Esophagus mucosa (tissue), 1 donor: ENCODE data around the gene POLL. TPM values are rescaled to one million over a fixed set of nuclear protein-coding genes. Genes with fewer than 3 reads are reported as not detected.
A peak's percentile ranks its signal among the peaks of the same experiment; 100 is the strongest.
"Not testable (repeated sequence)": the region's sequence is repeated elsewhere in the genome, so short reads cannot be mapped to it uniquely, and the experiment has no call there.

ENCODE experiments used
- ATAC-seq: fragments of 200-7000 bp; cut with Tn5 transposase; one replicate; pipeline ENCODE4 v1.9.1; 2020
- total RNA-seq: library from RNA; stranded (reverse); gene quantifications from one replicate; pipeline ENCODE4 v1.2.4, GENCODE V29; 2023
- donor health status: DM: yes; HTN: yes; CAD: no.

POLL gene
- total RNA-seq, 1 donor from 2014 or later: 13.5 TPM

GRCh38 chr10:101611096-101611905 lies 23.2 kb upstream of the POLL start:
- no peak for ATAC-seq

DNA sequence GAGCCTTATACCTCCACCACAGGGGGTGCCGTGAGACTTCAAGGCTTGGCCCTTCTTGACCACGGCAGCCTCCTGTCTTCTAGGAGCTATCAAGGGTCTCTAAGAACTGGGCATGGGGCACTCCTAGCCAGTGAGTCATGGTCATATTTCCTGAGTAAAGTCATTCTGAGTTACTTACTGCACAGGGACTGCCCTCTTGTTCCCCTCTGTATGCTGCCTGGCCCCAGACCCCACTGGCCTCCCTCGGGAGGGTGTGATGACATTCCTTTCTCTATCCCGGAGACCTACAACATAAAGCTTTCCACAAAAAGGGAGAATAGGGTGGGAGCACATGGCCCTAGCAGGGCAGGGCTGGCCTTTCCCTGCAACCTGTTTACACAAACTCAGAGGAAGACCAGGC lies 21.4 kb upstream of the POLL start:
- no peak for ATAC-seq

DNA sequence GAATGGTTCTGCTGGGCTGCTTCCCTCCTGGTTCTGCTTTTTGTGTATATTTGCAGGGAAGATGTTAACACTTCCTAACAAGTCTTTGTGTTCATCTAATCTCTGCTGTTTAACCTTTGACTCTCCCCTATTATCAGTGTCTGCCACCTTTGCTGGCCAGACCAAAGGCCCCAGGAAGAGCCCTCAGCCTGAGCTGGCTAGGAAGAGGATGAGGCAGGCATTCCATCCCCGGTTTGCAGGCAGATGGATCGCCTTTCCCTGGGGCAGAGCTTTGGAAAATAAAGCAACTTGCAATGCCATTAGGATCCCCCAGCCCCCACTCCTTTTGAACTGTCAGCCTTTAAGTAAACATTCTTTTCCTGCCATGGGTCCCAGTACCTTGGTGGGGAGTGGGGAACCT lies 19.1 kb upstream of the POLL start:
- ATAC-seq: no peak

GRCh38 chr10:101602761-101603398 lies 14.8 kb upstream of the POLL start:
- peak; percentile 84 for ATAC-seq

DNA sequence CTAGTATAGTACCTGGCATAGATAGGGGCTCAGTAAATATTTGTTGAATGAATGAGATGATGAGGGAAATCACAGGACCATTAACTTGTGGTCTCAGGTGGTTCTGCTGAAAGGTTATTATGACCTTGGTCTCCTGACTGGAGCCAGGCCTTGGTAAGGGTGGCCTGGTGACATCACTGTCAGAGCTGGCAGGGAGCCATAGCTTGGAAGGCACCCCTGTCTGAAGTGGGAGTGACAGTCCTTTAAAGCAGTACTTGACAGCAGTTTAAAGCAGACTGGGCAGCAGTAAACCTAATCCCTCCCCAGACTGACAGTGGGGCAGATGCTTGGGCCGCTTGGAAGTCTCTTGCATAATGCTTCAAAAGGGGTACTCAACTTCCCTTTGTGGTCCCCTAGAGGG lies 13.5 kb upstream of the POLL start:
- ATAC-seq: no peak

GRCh38 chr10:101597091-101597900 lies 9.2 kb upstream of the POLL start:
- no peak for ATAC-seq

GRCh38 chr10:101595591-101596433 lies 7.8 kb upstream of the POLL start:
- no peak for ATAC-seq

DNA sequence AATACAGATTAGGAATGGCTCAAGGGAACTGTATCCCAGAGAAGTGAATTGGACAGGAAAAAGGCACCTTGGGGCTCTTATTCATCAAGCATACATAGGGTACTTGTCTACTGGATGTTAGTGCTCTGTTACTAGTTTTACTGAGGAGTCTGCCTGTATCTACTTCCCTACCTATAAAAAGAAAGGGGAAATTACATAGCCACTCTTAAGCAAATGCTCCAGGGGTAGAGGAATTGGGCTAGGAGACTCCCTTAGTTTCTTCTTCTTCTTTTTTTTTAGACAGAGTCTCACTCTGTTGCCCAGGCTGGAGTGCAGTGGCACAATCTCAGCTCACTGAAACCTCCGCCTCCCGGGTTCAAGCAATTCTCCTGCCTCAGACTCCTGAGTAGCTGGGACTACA lies 5.3 kb upstream of the POLL start:
- ATAC-seq: not testable (repeated sequence)

- ATAC-seq: no peak
Measured at GRCh38 chr10:101588879-101589278, 822 bp upstream of the POLL start.

DNA sequence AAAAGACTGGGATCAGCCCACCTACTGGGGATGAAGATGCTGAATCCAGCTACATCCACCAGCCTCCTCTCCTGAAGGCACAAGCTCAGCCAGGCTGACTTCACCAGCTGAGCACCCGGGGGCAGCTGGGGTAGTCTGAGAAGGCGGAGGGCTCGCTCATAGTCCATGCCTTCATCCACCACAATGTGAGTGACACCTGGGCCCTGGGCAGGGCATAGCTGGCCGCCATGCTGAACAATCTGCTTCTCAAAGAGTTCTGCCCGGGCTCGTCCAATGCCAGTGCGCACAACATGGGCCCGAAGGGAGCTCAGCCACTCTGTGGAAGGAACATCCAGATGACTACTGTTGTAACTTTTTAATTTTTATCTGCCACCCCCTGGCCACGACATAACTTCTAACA lies 2.2 kb downstream of the POLL start:
- ATAC-seq: no peak

GRCh38 chr10:101580486-101581399 lies 7.3 kb downstream of the POLL start:
- no peak for ATAC-seq

DNA sequence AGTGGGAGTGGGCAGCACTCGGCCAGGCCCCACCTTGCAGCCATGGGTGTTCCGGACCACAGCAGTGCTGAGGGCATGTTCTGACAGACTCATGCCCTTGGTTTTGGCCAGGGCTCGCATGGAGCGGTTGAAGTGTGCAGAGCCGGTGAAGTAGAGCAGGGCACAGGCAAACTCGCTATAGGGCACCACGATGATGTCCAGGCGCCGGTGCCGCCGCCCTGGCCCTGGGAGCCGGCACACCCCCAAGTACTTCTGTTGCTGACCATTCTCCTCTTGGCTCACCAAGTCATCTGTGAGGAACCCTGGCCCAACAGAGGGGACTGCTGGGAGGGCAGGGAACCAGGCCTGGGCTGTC lies 8.6 kb downstream of the POLL start:
- ATAC-seq: no peak

GRCh38 chr10:101578803-101579515 lies 9.1 kb downstream of the POLL start:
- ATAC-seq: no peak

- no peak for ATAC-seq
Measured at GRCh38 chr10:101578192-101578591, 9.9 kb downstream of the POLL start.

DNA sequence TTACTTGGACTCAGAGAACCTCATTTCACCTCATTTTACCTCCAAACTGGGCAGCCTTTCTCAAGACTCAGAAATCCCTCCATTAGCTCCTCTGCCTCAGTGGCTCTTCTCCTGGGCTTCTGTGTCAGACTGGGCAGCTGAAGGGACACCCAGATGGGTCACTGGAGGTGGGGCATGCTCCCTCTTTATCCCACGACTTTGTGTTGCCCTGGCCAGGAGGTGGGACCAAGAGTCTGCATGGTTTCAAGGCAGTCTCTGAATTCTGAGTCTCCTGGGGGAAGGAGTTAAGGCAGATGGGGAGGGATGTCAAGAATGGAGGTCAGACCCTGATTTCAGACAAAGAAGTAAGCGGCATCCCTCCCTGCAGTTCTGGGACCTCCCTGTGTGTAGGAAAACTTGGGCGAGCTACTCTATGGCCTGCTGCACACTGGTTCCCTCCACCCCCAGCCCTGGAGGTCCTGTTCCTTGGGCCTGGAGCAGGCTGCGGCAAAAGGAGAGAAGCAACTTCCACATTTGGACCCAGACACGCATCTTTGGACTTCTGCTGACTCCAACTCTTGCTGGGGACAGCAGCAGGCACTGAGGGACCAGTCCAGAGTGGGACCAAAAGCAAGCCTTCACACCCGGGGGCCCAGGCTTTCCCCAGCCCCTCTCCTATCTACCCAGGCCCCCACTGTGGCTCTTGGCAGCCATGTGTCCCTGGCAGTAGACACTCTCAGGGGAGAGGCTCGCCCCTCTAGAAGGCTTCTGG lies 10.8 kb downstream of the POLL start:
- ATAC-seq: no peak

DNA sequence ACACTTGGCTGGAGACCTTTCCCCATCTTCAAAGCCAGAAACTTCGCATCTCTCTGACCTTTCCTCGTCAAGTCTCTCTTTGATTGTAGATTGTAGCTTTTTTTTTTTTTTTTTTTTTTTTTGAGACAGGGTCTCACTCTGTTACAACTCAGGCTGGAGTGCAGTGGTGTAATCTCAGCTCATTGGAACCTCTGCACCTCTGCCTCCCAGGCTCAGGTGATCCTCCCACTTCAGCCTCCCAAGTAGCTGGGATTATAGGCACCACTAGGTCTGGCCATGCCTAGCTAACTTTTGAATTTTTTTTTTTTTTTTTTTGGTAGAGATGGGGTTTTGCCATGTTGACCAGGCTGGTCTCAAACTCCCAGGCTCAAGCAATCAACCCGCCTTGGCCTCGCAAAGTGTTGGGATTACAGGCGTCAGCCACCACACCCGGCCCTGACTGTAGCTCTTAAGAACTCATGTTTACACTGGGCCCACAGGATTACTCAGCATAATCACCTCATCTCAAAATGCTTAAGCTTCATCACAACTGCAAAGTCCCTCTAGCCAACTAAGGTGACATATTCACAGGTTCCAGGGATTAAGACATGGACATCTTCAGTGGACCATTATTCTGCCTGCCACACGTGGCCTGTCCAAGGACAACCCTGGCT lies 11.7 kb downstream of the POLL start:
- ATAC-seq: peak; percentile 34

DNA sequence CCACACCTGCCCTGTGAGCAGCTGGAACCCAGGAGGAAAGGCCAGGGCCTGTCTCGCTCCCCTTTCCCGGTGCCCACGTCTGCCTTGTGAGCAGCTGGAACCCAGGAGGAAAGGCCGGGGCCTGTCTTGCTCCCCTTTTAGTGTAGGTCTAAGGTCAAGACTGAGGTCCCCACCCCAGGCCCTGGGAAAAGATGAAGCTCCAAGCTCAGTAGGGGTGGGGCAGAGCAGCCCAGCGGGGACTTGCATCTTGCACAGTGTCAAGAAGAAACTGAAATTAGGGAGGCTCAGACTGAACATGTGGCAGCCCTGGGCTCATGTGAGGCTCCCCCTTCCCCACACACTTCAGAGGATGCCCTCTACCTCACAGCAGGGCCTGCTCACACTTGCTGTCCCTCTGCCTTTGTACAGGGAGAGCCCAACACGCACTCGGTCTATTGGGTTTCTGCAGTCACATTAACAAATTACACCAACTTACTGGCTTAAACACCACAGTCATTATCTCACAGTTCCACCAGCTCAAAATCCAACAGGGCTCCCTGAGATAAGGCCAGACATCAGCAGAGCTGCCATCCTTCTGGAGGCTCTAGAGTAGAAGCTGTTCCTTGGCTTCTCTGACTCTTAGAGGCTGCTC lies 12.4 kb downstream of the POLL start:
- no peak for ATAC-seq

DNA sequence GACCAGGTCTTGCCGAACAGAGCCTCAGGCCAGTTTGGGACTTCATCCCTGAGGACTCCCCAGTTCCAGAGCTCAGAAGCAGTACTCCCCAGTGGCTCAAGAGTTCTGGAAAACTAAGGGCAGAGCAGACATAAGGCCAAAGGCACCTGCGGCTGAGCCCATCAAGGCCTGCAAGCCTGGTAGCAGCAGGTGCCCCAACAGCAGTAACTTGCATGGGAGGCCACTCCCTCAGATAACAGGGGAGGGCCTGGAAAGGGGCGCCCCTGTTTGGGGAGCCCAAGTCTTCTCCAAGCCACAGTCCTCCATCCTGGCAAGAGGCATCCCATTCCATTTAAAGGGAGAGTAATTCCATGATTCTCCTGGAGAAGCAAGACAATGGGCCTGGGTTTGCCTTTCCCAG lies 13.0 kb downstream of the POLL start:
- no peak for ATAC-seq
